ENCODE measurements around the gene MRPL55. TPM values are rescaled to one million over a fixed set of nuclear protein-coding genes. Genes with fewer than 3 reads are reported as not detected.
A peak's percentile ranks its signal among the peaks of the same experiment; 100 is the strongest.

The MRPL55 gene
- total RNA-seq, 1 donor from 2014 or later, result 61.7 TPM

GRCh38 chr1:228151180-228151925, 42.3 kb upstream of the MRPL55 start:
- H3K36me3 Mint-ChIP-seq (ENCODE audit: low read depth), result no peaks in the 10 kb centered on the region
- intact Hi-C loops (cut with micrococcal nuclease), result no loop called here
- no peaks in the 10 kb centered on the region for H3K9me3 Mint-ChIP-seq
- DNase-seq (ENCODE audit: low spot score), result no peak
- H3K4me1 Mint-ChIP-seq (ENCODE audit: low read depth), result peaks cover 11% of the 10 kb centered on the region
- peak overlapping the region; percentile 49 for H3K27ac Mint-ChIP-seq
- no peak overlapping the region for H3K4me3 Mint-ChIP-seq
- H3K27me3 Mint-ChIP-seq (ENCODE audit: insufficient read depth), result no peaks in the 10 kb centered on the region

- no peak overlapping the region for H3K4me3 Mint-ChIP-seq
- H3K27ac Mint-ChIP-seq, result no peak overlapping the region
- H3K27me3 Mint-ChIP-seq (ENCODE audit: insufficient read depth), result no peaks in the 10 kb centered on the region
- DNase-seq (ENCODE audit: low spot score), result no peak
- H3K4me1 Mint-ChIP-seq (ENCODE audit: low read depth), result peaks cover 11% of the 10 kb centered on the region
- intact Hi-C loops (cut with micrococcal nuclease), result no loop called here
- no peaks in the 10 kb centered on the region for H3K36me3 Mint-ChIP-seq (ENCODE audit: low read depth)
- no peaks in the 10 kb centered on the region for H3K9me3 Mint-ChIP-seq
Observed at GRCh38 chr1:228150461-228151179, 41.5 kb upstream of the MRPL55 start.

DNA sequence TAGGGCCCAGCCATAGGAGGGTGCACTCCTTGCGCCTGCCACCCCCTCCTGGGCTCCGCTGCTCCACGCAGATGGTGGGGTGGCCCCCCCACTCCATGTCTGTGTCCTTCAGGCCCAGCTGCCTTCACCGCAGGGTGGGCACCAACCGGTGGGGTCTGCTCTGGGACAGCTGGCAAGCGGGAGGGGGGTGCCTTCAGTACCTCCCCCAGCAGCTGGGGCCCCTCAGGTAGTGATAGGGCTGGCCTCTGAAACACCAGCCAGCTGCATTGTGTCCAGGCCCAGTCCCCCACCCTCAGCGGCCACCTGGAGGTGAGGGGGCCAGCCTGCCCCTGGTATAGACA, 41.0 kb upstream of the MRPL55 start:
- no peak overlapping the region for H3K4me3 Mint-ChIP-seq
- no peak for DNase-seq (ENCODE audit: low spot score)
- H3K4me1 Mint-ChIP-seq (ENCODE audit: low read depth), result peaks cover 9% of the 10 kb centered on the region
- no peaks in the 10 kb centered on the region for H3K9me3 Mint-ChIP-seq
- intact Hi-C loops (cut with micrococcal nuclease), result no loop called here
- no peaks in the 10 kb centered on the region for H3K36me3 Mint-ChIP-seq (ENCODE audit: low read depth)
- no peak overlapping the region for H3K27ac Mint-ChIP-seq
- no peaks in the 10 kb centered on the region for H3K27me3 Mint-ChIP-seq (ENCODE audit: insufficient read depth)

DNA sequence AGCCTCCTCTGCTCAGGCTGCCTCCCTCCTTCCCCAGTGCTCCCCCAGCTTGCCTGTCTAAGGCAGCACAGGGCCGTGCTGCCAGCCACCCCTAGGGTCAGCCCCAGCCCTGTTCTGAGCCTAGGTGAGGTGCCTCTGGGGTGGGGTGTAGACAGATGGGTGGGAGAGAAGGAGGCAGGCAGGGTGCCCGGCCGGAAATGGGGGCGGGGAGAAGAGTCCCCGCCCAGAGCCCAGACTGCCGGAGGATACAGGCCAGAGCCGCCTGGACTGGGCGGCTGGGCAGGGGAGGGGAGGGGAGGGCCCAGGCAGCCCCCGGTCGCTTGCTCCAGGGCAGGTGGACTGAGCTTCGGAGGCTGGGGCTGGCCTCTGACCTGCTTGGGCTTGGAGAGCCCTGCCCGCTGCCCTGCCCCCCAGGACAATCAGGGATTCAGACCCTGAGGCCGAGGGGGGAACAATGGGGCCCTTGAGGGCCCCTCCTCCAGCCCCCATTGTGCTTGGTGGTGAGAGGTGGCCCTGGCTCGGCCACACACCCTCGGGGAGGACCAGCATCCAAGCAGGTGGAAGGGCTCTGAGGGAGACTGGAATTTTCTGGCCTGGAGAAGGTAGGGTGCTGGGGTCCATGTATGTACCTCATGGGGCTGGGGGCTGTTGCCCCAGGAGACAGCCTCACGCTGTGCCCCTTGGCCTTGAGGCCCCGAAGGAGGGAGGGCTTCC, 40.5 kb upstream of the MRPL55 start, which contains the start of gene GJC2:
Gene GJC2 (plus strand): TSS at position 525 of the 714 bp plus-strand sequence. CDS start 7,829 bp downstream, outside the sequence.
- Mint-ChIP-seq H3K27me3 (ENCODE audit: insufficient read depth) (no peaks in the 10 kb centered on the region), H3K4me3 (no peak within 1 kb of the TSS), H3K27ac (no peak within 1 kb of the TSS), H3K36me3 (ENCODE audit: low read depth) (no peaks in the 10 kb centered on the region), H3K4me1 (ENCODE audit: low read depth) (peaks cover 4% of the 10 kb centered on the region), H3K9me3 (no peaks in the 10 kb centered on the region)
- DNase-seq (ENCODE audit: low spot score), result no peak
- intact Hi-C loops (cut with micrococcal nuclease), result no loop called here

GRCh38 chr1:228148935-228149405, 39.9 kb upstream of the MRPL55 start:
- H3K4me1 Mint-ChIP-seq (ENCODE audit: low read depth), result peaks cover 2% of the 10 kb centered on the region
- no peaks in the 10 kb centered on the region for H3K27me3 Mint-ChIP-seq (ENCODE audit: insufficient read depth)
- H3K36me3 Mint-ChIP-seq (ENCODE audit: low read depth), result no peaks in the 10 kb centered on the region
- no peaks in the 10 kb centered on the region for H3K9me3 Mint-ChIP-seq
- intact Hi-C loops (cut with micrococcal nuclease), result no loop called here
- H3K27ac Mint-ChIP-seq, result no peak overlapping the region
- no peak overlapping the region for H3K4me3 Mint-ChIP-seq
- DNase-seq (ENCODE audit: low spot score), result no peak

- no peak for DNase-seq (ENCODE audit: low spot score)
- H3K27ac Mint-ChIP-seq, result peak overlapping the region; percentile 18
- H3K27me3 Mint-ChIP-seq (ENCODE audit: insufficient read depth), result no peaks in the 10 kb centered on the region
- no peaks in the 10 kb centered on the region for H3K9me3 Mint-ChIP-seq
- H3K4me1 Mint-ChIP-seq (ENCODE audit: low read depth), result peaks cover 9% of the 10 kb centered on the region
- no peak overlapping the region for H3K4me3 Mint-ChIP-seq
- no peaks in the 10 kb centered on the region for H3K36me3 Mint-ChIP-seq (ENCODE audit: low read depth)
- intact Hi-C loops (cut with micrococcal nuclease), result no loop called here
Observed at GRCh38 chr1:228148196-228148861, 39.2 kb upstream of the MRPL55 start.

DNA sequence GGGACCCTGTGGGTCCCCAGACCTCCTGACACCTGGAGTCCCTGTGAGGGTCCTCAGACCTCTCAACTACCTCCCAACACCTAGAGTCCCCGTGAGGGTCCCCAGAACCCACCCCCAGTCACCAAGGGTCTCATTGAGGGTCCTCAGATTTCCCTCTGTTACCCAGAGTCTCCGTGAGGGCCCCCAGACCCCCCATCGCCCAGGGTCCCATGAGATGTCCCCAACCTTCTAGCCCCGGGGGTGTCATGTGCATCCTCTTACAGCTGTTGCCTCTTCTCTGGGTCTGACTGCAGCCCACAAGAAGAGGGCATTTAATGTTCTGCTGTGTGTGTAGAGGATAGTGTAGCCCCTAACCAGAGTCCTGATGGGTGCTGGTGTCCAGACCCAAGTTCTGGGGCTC, 38.7 kb upstream of the MRPL55 start:
- Mint-ChIP-seq H3K4me1 (ENCODE audit: low read depth) (peaks cover 14% of the 10 kb centered on the region), H3K36me3 (ENCODE audit: low read depth) (no peaks in the 10 kb centered on the region), H3K27ac (no peak overlapping the region), H3K9me3 (no peaks in the 10 kb centered on the region), H3K4me3 (no peak overlapping the region), H3K27me3 (ENCODE audit: insufficient read depth) (no peaks in the 10 kb centered on the region)
- intact Hi-C loops (cut with micrococcal nuclease), result no loop called here
- no peak for DNase-seq (ENCODE audit: low spot score)

- Mint-ChIP-seq H3K36me3 (ENCODE audit: low read depth) (no peaks in the 10 kb centered on the region), H3K27me3 (ENCODE audit: insufficient read depth) (no peaks in the 10 kb centered on the region), H3K4me3 (no peak overlapping the region), H3K4me1 (ENCODE audit: low read depth) (peaks cover 18% of the 10 kb centered on the region), H3K27ac (no peak overlapping the region), H3K9me3 (no peaks in the 10 kb centered on the region)
- no peak for DNase-seq (ENCODE audit: low spot score)
- intact Hi-C loops (cut with micrococcal nuclease), result no loop called here
Observed at GRCh38 chr1:228147151-228147693, 38.1 kb upstream of the MRPL55 start.

DNA sequence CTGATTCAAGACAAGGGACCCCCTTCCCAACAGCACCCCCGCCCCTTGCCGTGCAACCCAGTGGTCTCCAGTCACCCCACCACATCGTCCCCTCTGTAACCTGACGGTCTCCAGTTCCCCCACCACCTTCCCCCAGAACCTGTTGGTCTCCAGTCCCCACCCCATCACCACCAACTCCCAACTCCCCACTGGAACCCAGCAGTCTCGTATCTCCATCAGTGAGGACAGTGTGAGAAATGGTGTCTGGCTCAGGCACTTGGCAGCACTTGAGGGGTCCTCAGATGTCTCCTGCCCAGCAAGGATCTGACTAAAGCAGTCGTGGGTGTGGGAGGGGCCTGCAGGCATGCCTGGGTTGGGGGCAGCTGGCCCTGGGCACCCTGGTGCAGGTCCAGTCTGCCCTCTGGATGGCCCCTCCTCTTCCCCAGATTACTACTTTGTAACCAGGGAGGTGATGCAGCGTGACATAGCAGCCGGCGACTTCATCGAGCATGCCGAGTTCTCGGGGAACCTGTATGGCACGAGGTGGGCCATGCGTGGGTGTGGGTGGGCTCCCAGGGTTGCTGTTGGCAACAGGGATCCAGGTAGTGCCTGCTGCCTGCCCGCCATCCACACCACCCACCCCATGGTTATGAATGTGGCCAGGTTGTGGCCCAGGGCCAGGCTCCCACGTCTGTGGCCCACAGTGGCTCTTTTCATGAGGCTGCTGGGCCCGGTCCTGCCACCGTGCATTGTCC, 37.5 kb upstream of the MRPL55 start:
- no peaks in the 10 kb centered on the region for H3K36me3 Mint-ChIP-seq (ENCODE audit: low read depth)
- H3K4me1 Mint-ChIP-seq (ENCODE audit: low read depth), result peaks cover 18% of the 10 kb centered on the region
- H3K27ac Mint-ChIP-seq, result no peak overlapping the region
- no peak overlapping the region for H3K4me3 Mint-ChIP-seq
- no peaks in the 10 kb centered on the region for H3K9me3 Mint-ChIP-seq
- H3K27me3 Mint-ChIP-seq (ENCODE audit: insufficient read depth), result no peaks in the 10 kb centered on the region
- intact Hi-C loops (cut with micrococcal nuclease), result no loop called here
- DNase-seq (ENCODE audit: low spot score), result no peak

- H3K27ac Mint-ChIP-seq, result no peak overlapping the region
- H3K4me3 Mint-ChIP-seq, result no peak overlapping the region
- DNase-seq (ENCODE audit: low spot score), result no peak
- no peaks in the 10 kb centered on the region for H3K27me3 Mint-ChIP-seq (ENCODE audit: insufficient read depth)
- intact Hi-C loops (cut with micrococcal nuclease), result no loop called here
- peaks cover 3% of the 10 kb centered on the region for H3K36me3 Mint-ChIP-seq (ENCODE audit: low read depth)
- peaks cover 18% of the 10 kb centered on the region for H3K4me1 Mint-ChIP-seq (ENCODE audit: low read depth)
- no peaks in the 10 kb centered on the region for H3K9me3 Mint-ChIP-seq
Observed at GRCh38 chr1:228145463-228146416, 36.6 kb upstream of the MRPL55 start.

- no peak for DNase-seq (ENCODE audit: low spot score)
- Mint-ChIP-seq H3K9me3 (no peaks in the 10 kb centered on the region), H3K36me3 (ENCODE audit: low read depth) (peaks cover 3% of the 10 kb centered on the region), H3K4me1 (ENCODE audit: low read depth) (peaks cover 18% of the 10 kb centered on the region), H3K4me3 (no peak overlapping the region), H3K27me3 (ENCODE audit: insufficient read depth) (peaks cover 1% of the 10 kb centered on the region), H3K27ac (no peak overlapping the region)
- intact Hi-C loops (cut with micrococcal nuclease), result no loop called here
Observed at GRCh38 chr1:228144993-228145343, 35.9 kb upstream of the MRPL55 start.
